Osteocyte (in vitro differentiated cells): ENCODE measurements around the gene DPY19L3. TPM values are rescaled to one million over a fixed set of nuclear protein-coding genes. Genes with fewer than 3 reads are reported as not detected.

Experiments used
- DNase-seq: peaks from one replicate; pipeline ENCODE4 v3.0.0; 2021; ENCODE audit warnings: mixed read lengths; ENCODE audit not compliant: unreplicated experiment; ENCODE audit errors: extremely low spot score
- H3K27ac Mint-ChIP-seq: one replicate; pipeline ENCODE4 v1.8.0; 2021; ENCODE audit warnings: mild to moderate bottlenecking, mixed read lengths; ENCODE audit not compliant: unreplicated experiment
- H3K27me3 Mint-ChIP-seq: one replicate; pipeline ENCODE4 v1.8.0; 2021; ENCODE audit warnings: mixed read lengths; ENCODE audit not compliant: unreplicated experiment
- H3K36me3 Mint-ChIP-seq: one replicate; pipeline ENCODE4 v1.8.0; 2021; ENCODE audit warnings: mixed read lengths; ENCODE audit not compliant: unreplicated experiment
- H3K4me1 Mint-ChIP-seq: one replicate; pipeline ENCODE4 v1.8.0; 2021; ENCODE audit warnings: mixed read lengths; ENCODE audit not compliant: unreplicated experiment
- H3K4me3 Mint-ChIP-seq: one replicate; pipeline ENCODE4 v1.8.0; 2021; ENCODE audit warnings: mild to moderate bottlenecking, moderate library complexity, mixed read lengths; ENCODE audit not compliant: unreplicated experiment
- H3K9me3 Mint-ChIP-seq: one replicate; pipeline ENCODE4 v1.8.0; 2021; ENCODE audit warnings: mixed read lengths; ENCODE audit not compliant: unreplicated experiment
- CTCF ChIP-seq: fragments of 200-600 bp; sonication (generic); IDR thresholded peaks from 2 replicates; pipeline ENCODE4 v1.5.0; 2021; ENCODE audit warnings: antibody characterized with exemption, mild to moderate bottlenecking, moderate library complexity
- total RNA-seq: library from RNA; stranded (reverse); gene quantifications from 2 replicates; pipeline ENCODE4 v1.2.1, GENCODE V29; 2021

Gene DPY19L3
- total RNA-seq, 1 donor from 2014 or later = 75.4 TPM

GRCh38 chr19:32458500-32459123 is 53.0 kb downstream of the DPY19L3 start:
- Mint-ChIP-seq H3K9me3 (no peaks in the 10 kb centered on the region), H3K36me3 (peaks cover 39% of the 10 kb centered on the region), H3K27me3 (no peaks in the 10 kb centered on the region), H3K4me1 (no peaks in the 10 kb centered on the region), H3K4me3 (no peak overlapping the region), H3K27ac (no peak overlapping the region)
- no peak for DNase-seq
- no peak for TF ChIP-seq CTCF

GRCh38 chr19:32459204-32459865 is 53.8 kb downstream of the DPY19L3 start:
- no peaks in the 10 kb centered on the region for H3K9me3 Mint-ChIP-seq
- H3K27ac Mint-ChIP-seq = no peak overlapping the region
- peaks cover 36% of the 10 kb centered on the region for H3K36me3 Mint-ChIP-seq
- no peaks in the 10 kb centered on the region for H3K4me1 Mint-ChIP-seq
- no peak for TF ChIP-seq CTCF
- DNase-seq = no peak
- H3K4me3 Mint-ChIP-seq = no peak overlapping the region
- H3K27me3 Mint-ChIP-seq = no peaks in the 10 kb centered on the region

GRCh38 chr19:32460476-32460875 is 54.9 kb downstream of the DPY19L3 start:
- TF ChIP-seq CTCF = no peak
- H3K27me3 Mint-ChIP-seq = no peaks in the 10 kb centered on the region
- H3K9me3 Mint-ChIP-seq = no peaks in the 10 kb centered on the region
- H3K36me3 Mint-ChIP-seq = peaks cover 32% of the 10 kb centered on the region
- DNase-seq = no peak
- no peak overlapping the region for H3K4me3 Mint-ChIP-seq
- no peak overlapping the region for H3K27ac Mint-ChIP-seq
- H3K4me1 Mint-ChIP-seq = no peaks in the 10 kb centered on the region

- Mint-ChIP-seq H3K4me3 (no peak overlapping the region), H3K36me3 (peaks cover 19% of the 10 kb centered on the region), H3K4me1 (no peaks in the 10 kb centered on the region), H3K9me3 (no peaks in the 10 kb centered on the region), H3K27ac (no peak overlapping the region), H3K27me3 (no peaks in the 10 kb centered on the region)
- no peak for DNase-seq
- TF ChIP-seq CTCF = peak; percentile 59
These were observed 58.7 kb downstream of the DPY19L3 start for GRCh38 chr19:32464279-32464678.

- H3K4me1 Mint-ChIP-seq = no peaks in the 10 kb centered on the region
- no peak for DNase-seq
- no peaks in the 10 kb centered on the region for H3K9me3 Mint-ChIP-seq
- no peak overlapping the region for H3K4me3 Mint-ChIP-seq
- H3K27me3 Mint-ChIP-seq = no peaks in the 10 kb centered on the region
- TF ChIP-seq CTCF = no peak
- H3K27ac Mint-ChIP-seq = no peak overlapping the region
- H3K36me3 Mint-ChIP-seq = peaks cover 20% of the 10 kb centered on the region
These were observed 59.6 kb downstream of the DPY19L3 start for GRCh38 chr19:32465176-32465575.
